ENCODE measurements around the gene PTH2. TPM values are rescaled to one million over a fixed set of nuclear protein-coding genes. Genes with fewer than 3 reads are reported as not detected.

PTH2 gene
- polyA plus RNA-seq, 1 donor from 2014 or later = not detected

DNA sequence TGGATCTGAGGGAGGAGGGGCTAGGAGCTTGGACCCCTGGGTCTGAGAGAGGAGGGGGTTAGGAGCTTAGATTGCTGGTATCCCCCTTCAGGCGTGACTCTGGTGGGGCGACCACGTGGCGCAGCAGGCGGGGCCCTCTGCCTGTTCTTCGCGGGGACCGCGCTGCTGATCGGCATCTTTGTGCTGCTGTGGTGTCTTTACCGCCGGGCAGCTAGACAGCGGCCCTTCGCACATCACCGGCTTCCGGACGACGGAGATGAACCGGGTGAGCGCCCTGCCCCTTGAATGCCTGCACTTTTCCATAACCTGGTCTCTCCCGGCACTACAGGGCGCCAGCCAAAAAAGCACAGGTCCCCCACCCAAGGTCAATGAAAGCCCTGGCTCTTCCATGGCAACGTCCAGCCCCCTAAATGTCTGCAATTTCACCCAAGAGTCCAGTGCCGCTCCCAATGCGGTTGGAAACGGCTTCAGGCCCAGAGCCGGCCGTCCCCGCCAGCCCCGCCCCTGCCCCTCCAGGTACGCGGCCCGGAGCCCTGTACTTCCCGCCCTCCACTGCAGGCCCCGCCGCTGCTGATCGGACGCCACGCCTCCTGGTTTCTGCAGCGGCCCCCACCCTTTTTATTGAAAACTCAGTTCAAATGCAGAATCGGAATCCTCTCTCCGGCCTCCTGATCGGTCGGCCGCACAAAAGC is 4.8 kb upstream of the PTH2 start:
- no peak overlapping the region for H3K4me2 ChIP-seq (ENCODE audit: low read length)
- no peak overlapping the region for H3K9ac ChIP-seq (ENCODE audit: low read length)
- no peaks in the 10 kb centered on the region for H4K20me1 ChIP-seq (ENCODE audit: insufficient read depth)
- no peak overlapping the region for H3K27ac ChIP-seq (ENCODE audit: low read length)
- peaks cover 67% of the 10 kb centered on the region for H3K27me3 ChIP-seq (ENCODE audit: insufficient read depth, low read depth, low read length)
- peaks cover 8% of the 10 kb centered on the region for H3K9me3 ChIP-seq (ENCODE audit: low read length)
- H3F3A ChIP-seq (ENCODE audit: insufficient read depth, low read length, poor library complexity, severe bottlenecking) = no peaks in the 10 kb centered on the region
- peak overlapping the region; percentile 24 for H3K4me3 ChIP-seq (ENCODE audit: low read length)
- no peak for TF ChIP-seq RAD21 (conservative IDR thresholded peaks at IDR 0.05)
- TF ChIP-seq EP300 (conservative IDR thresholded peaks at IDR 0.05; ENCODE audit: poor library complexity, severe bottlenecking) = no peak
- TF ChIP-seq SMC3 (conservative IDR thresholded peaks at IDR 0.05; ENCODE audit: poor library complexity) = no peak
- TF ChIP-seq, protein P1, sequence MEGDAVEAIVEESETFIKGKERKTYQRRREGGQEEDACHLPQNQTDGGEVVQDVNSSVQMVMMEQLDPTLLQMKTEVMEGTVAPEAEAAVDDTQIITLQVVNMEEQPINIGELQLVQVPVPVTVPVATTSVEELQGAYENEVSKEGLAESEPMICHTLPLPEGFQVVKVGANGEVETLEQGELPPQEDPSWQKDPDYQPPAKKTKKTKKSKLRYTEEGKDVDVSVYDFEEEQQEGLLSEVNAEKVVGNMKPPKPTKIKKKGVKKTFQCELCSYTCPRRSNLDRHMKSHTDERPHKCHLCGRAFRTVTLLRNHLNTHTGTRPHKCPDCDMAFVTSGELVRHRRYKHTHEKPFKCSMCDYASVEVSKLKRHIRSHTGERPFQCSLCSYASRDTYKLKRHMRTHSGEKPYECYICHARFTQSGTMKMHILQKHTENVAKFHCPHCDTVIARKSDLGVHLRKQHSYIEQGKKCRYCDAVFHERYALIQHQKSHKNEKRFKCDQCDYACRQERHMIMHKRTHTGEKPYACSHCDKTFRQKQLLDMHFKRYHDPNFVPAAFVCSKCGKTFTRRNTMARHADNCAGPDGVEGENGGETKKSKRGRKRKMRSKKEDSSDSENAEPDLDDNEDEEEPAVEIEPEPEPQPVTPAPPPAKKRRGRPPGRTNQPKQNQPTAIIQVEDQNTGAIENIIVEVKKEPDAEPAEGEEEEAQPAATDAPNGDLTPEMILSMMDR (IDR thresholded peaks at IDR 0.05; ENCODE audit: poor library complexity, severe bottlenecking) = no peak
- no peak for TF ChIP-seq POLR2AphosphoS5 (IDR thresholded peaks at IDR 0.05)
- no peak for TF ChIP-seq MXI1 (conservative IDR thresholded peaks at IDR 0.05; ENCODE audit: poor library complexity, severe bottlenecking)
- no peak for TF ChIP-seq EZH2 (IDR thresholded peaks at IDR 0.05; ENCODE audit: borderline replicate concordance, insufficient read depth, low read length, poor library complexity, severe bottlenecking)
- TF ChIP-seq REST (IDR thresholded peaks at IDR 0.05; ENCODE audit: borderline replicate concordance) = no peak
- TF ChIP-seq TAF1 (IDR thresholded peaks at IDR 0.05; ENCODE audit: low read depth) = no peak
- H2AFZ ChIP-seq (ENCODE audit: low read depth, low read length) = no peak overlapping the region
- no peaks in the 10 kb centered on the region for H3K9me2 ChIP-seq (ENCODE audit: insufficient read depth, low read length)
- no peaks in the 10 kb centered on the region for H3K36me3 ChIP-seq (ENCODE audit: insufficient read depth, low read length)
- no peaks in the 10 kb centered on the region for H3K79me2 ChIP-seq (replicated peaks; ENCODE audit: insufficient read depth, low read length)

DNA sequence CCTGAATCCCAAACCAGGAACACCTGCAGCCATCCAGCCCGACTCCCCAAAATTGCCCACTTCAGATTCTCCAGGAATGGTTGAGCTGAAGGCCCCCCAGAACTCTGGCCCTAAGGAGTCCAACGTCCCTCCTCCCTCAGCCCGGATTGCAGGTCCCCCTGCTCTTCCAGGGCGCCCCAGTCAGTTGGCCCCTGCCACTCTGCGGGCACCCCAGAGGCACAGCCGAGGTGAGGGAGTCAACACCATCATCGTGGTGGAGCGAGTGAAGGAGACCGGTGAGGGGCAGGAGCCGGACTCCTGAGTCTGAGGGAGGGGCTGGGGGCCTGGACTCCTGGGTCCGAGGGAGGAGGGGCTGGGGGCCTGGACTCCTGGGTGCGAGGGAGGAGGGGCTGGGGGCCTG is 4.1 kb upstream of the PTH2 start:
- Histone ChIP-seq H3K36me3 (ENCODE audit: insufficient read depth, low read length) (no peaks in the 10 kb centered on the region), H3K27ac (ENCODE audit: low read length) (no peak overlapping the region), H3K27me3 (ENCODE audit: insufficient read depth, low read depth, low read length) (peaks cover 67% of the 10 kb centered on the region), H3K9ac (ENCODE audit: low read length) (no peak overlapping the region), H3K4me2 (ENCODE audit: low read length) (no peak overlapping the region), H2AFZ (ENCODE audit: low read depth, low read length) (no peak overlapping the region), H3F3A (ENCODE audit: insufficient read depth, low read length, poor library complexity, severe bottlenecking) (no peaks in the 10 kb centered on the region), H3K9me3 (ENCODE audit: low read length) (peaks cover 5% of the 10 kb centered on the region), H3K4me3 (ENCODE audit: low read length) (no peak overlapping the region), H4K20me1 (ENCODE audit: insufficient read depth) (no peaks in the 10 kb centered on the region), H3K79me2 (replicated peaks; ENCODE audit: insufficient read depth, low read length) (no peaks in the 10 kb centered on the region), H3K9me2 (ENCODE audit: insufficient read depth, low read length) (no peaks in the 10 kb centered on the region)
- TF ChIP-seq EZH2 (IDR thresholded peaks at IDR 0.05; ENCODE audit: borderline replicate concordance, insufficient read depth, low read length, poor library complexity, severe bottlenecking) = no peak
- no peak for TF ChIP-seq SMC3 (conservative IDR thresholded peaks at IDR 0.05; ENCODE audit: poor library complexity)
- no peak for TF ChIP-seq RAD21 (conservative IDR thresholded peaks at IDR 0.05)
- no peak for TF ChIP-seq POLR2AphosphoS5 (IDR thresholded peaks at IDR 0.05)
- TF ChIP-seq, protein P1 (IDR thresholded peaks at IDR 0.05; ENCODE audit: poor library complexity, severe bottlenecking) = no peak
- TF ChIP-seq MXI1 (conservative IDR thresholded peaks at IDR 0.05; ENCODE audit: poor library complexity, severe bottlenecking) = no peak
- no peak for TF ChIP-seq EP300 (conservative IDR thresholded peaks at IDR 0.05; ENCODE audit: poor library complexity, severe bottlenecking)

Measured in neural cell (in vitro differentiated cells).